Ishikawa (cell line): Measurements from ENCODE around the gene BCAR1.

ENCODE experiments used
- EP300 ChIP-seq: IDR thresholded peaks from 2 replicates; pipeline ENCODE4 v1.6.1; 2012; ENCODE audit warnings: borderline replicate concordance
- TCF12 ChIP-seq: IDR thresholded peaks from 2 replicates; pipeline ENCODE4 v1.6.1; 2012; ENCODE audit warnings: low read depth

DNA sequence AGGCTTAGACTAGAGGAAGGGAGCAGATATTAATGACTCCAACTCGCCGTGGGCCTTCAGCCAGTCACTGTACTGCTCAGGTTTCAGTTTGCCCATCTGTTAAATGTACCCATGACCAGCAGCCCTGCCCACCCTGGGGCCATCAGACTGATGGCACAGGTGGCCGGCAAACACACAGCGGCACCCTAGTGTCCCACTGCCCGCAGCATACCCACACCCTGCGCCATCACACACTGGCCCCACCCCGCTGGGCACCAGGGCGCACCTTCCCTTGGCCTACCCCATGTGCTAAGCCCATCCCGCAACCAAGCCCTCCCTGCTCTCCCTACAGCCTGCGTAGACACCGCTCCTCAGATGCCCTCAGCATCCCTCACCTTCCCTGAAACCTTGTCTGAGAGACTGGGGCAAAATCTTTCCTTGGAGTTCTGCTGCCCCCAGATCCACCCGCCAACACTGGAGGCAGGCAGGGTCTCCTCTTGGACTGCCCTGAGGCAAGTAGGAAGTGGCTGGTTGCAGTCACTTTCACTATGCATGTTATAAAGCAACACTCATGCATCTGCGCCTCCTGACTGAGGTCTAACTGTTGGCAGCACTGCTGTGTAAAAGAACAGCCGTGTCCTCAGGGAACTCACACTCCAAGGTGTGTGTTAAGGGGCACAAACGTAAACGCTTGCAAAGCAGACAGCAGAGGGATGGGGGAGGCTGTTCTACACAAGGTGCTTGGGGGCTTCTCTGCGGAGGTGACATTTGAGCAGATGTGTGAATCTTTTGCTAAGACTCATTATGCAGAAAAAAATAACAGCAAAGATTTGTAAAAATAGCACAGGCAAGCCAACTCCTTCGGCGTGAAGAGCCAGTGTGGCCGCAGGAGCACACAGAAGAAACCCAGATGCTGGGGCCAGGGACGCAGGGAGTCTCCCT, 6.7 kb upstream of the BCAR1 start:
- no peak for TF ChIP-seq TCF12
- TF ChIP-seq EP300 = no peak
